GM10847 (cell line): Measurements from ENCODE around the gene TLR9.

ENCODE experiments used
- POLR2A ChIP-seq: IDR thresholded peaks from 2 replicates; pipeline ENCODE4 v1.6.1; 2011; ENCODE audit not compliant: insufficient read length; ENCODE audit errors: extremely low read depth

The TLR9 gene

DNA sequence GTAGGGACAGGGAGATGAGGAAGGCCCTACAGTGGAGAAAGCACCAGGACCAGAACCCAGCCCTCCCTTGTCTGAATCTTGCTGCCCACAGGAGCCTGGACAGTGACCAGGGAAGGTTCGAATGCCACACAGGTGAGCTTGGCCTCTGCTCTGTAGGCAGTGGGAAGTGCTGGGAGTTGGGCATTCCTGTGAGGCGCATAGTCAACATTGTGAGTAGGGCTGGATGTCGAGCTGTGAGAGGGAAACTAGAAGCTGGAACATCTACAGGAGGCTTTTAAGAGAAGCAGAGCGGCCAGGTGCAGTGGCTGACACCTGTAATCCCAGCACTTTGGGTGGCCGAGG, 47.8 kb downstream of the TLR9 start:
- TF ChIP-seq POLR2A, result no peak

DNA sequence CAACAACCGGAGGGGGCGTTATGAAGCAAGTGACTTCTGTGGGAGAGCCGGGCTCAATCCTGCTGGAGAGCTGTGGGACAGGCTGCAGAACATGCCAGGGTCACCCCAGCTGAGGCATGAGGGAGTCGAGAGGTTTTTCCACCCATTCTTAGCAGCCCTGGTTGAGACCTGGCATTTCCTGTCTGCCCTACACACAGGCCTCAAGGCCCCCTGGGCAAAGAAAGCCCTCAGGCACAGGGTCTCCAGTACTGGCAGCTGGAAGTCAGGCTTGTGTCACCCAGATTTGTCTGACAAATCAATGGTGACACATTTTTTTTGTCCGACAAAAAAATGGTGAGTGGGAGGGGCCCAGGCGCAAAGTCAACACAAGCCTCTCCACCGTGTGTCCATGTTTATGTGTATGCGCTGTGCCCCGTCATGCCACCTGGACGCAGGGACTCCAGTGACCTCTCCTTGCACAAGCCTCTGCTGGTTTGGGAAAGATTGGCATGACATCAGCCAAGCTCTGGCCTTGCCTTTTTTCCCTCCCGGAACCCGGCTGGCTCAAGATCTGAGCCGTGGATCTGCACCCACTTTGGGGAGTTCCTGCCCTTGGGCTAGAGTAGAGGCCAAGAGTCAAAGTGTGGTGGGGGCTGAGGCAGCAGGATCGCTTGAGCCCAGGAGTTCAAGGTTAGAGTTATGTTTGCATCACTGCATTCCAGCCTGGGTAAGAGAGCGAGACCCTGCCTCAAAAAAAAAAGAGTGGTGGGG, 48.3 kb downstream of the TLR9 start:
- no peak for TF ChIP-seq POLR2A

GRCh38 chr3:52176180-52176752, 49.2 kb downstream of the TLR9 start:
- no peak for TF ChIP-seq POLR2A

DNA sequence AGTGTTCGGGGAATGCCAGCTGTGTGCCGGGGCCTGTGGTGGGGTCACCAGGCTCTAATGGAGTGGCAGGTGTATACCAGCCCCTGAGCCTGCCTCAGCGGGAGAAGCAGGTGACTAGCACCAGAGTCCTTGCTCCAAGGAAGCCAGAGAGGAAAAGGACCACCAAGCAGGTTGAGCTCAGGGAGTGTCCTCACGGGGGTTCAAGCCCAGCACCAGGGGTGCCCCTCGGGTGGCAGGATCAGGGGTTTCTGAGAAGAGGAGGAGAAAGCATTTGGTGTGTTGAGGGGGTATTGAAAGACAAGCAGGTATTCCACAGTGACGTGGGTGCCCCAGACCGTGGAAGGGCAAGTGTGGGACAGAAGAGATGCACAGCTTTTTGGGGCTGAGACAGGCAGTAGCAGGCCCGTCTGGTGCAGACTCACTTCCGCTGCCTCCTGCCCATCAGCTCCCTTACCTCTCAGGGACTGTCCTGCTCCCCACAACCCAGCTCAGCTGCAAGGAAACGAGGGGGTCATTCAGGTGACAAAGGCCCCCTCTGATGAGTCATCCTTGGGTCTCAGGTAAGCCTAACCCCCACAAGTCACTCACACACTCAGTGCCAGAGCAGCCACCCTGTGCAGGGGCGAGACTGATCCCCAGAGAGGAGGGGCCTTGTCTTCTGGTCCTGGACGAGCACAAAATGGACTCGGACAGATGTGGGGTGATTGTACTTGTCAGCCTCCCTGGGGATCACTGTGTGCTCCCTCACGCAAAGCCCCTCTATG, 49.8 kb downstream of the TLR9 start:
- no peak for TF ChIP-seq POLR2A

GRCh38 chr3:52174896-52175295, 50.5 kb downstream of the TLR9 start:
- TF ChIP-seq POLR2A, result no peak

GRCh38 chr3:52173101-52173500, 52.3 kb downstream of the TLR9 start:
- TF ChIP-seq POLR2A, result no peak

DNA sequence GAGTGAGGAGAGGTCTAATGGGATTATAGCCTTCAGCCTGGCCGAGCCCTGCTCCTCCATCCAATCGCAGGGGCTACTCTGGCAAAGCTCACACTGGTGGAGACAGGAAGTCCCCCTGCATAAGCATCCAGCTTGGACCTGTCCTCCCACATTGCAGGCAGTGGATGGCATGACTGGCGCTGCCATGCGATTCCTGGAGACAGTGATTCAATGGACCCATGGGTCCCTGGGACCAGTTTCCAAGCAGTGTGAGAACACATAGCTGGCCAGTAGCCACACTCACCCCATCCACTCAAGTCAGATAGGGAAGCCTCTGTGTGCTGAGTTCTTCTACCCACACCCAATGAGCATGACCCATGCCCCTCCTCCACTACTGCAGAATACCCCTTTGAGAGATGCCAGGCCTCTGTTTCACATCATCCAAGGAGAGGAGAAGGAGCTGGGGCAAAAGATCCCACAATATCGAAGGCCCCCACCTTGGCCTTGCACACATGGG, 53.1 kb downstream of the TLR9 start:
- no peak for TF ChIP-seq POLR2A

DNA sequence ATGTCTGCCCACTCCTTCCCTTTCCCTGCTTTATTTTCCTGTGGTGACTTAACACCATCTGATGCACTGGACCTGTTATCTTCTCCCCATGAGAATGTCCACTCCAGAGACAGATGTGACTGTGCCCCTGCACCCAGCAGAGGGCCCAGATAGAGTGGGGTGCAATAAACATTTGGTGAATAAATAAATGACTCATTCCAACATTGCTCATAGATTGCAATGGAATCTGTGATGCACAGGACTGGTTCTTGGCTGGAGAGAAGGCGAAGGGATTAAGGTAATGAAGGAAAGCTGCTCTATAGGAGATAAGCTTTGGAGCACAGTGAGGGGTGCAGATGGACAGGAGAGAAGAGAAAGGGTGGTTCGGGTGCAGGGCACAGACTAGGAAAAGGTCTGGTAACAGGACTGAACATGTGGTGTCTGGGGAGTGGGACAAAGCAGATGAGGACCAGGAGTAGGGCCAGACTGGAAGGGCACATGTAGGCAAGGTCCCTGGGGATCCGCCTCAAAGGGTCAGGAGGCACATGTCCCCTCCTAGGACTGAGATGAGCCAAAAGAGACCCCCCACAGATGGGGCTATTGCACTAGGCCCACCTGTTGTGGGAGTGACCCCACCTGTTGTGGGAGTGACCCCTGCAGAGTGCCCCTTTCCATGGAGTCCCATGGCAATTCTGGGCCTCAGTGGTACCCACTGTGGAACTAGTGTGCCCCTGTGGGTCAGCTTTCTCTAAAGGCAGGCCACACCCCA, 53.8 kb downstream of the TLR9 start:
- no peak for TF ChIP-seq POLR2A
